Mesendoderm (in vitro differentiated cells): ENCODE data around the gene LSM4.

Experiments
- DNase-seq: peaks from one replicate; pipeline ENCODE4 v3.0.0; 2013
- H2AK5ac ChIP-seq: 2 replicates; pipeline ENCODE4 v1.6.1; 2013; ENCODE audit warnings: low read length, inconsistent platforms
- H2BK120ac ChIP-seq: 2 replicates; pipeline ENCODE4 v1.6.1; 2013; ENCODE audit warnings: low read depth, mild to moderate bottlenecking, low read length, moderate library complexity, mixed read lengths
- H2BK15ac ChIP-seq: replicated peaks from 2 replicates; pipeline ENCODE4 v1.6.1; 2013; ENCODE audit warnings: low read depth, mild to moderate bottlenecking, moderate library complexity
- H2BK5ac ChIP-seq: 2 replicates; pipeline ENCODE4 v1.6.1; 2013; ENCODE audit warnings: low read length, inconsistent platforms
- H3K18ac ChIP-seq: 2 replicates; pipeline ENCODE4 v1.6.1; 2013; ENCODE audit warnings: mild to moderate bottlenecking, low read length, mixed read lengths
- H3K23ac ChIP-seq: one replicate; pipeline ENCODE4 v1.6.1; 2013; ENCODE audit warnings: low read length
- H3K27ac ChIP-seq: 2 replicates; pipeline ENCODE4 v1.5.1; 2013; ENCODE audit warnings: low read depth, mild to moderate bottlenecking, inconsistent platforms, low read length, moderate library complexity
- H3K27me3 ChIP-seq: 2 replicates; pipeline ENCODE4 v1.6.1; 2013; ENCODE audit warnings: low read length, control low read depth, mild to moderate bottlenecking, inconsistent platforms; ENCODE audit not compliant: insufficient read depth, poor library complexity
- H3K36me3 ChIP-seq: 2 replicates; pipeline ENCODE4 v1.6.1; 2013; ENCODE audit warnings: low read length, inconsistent platforms; ENCODE audit not compliant: control insufficient read depth, insufficient read depth
- H3K4ac ChIP-seq: one replicate; pipeline ENCODE4 v1.6.1; 2013; ENCODE audit warnings: low read depth, mild to moderate bottlenecking, low read length, moderate library complexity
- H3K4me1 ChIP-seq: 2 replicates; pipeline ENCODE4 v1.6.1; 2013; ENCODE audit warnings: low read depth, low read length, inconsistent platforms; ENCODE audit not compliant: control insufficient read depth
- H3K4me2 ChIP-seq: 2 replicates; pipeline ENCODE4 v1.6.1; 2013; ENCODE audit warnings: low read length
- H3K4me3 ChIP-seq: 2 replicates; pipeline ENCODE4 v1.5.1; 2013; ENCODE audit warnings: mild to moderate bottlenecking, low read length
- H3K56ac ChIP-seq: one replicate; pipeline ENCODE4 v1.6.1; 2013; ENCODE audit warnings: low read length
- H3K79me1 ChIP-seq: 2 replicates; pipeline ENCODE4 v1.6.1; 2013; ENCODE audit warnings: low read length, inconsistent platforms
- H3K79me2 ChIP-seq: 2 replicates; pipeline ENCODE4 v1.6.1; 2013; ENCODE audit warnings: mild to moderate bottlenecking, low read length; ENCODE audit not compliant: control insufficient read depth, insufficient read depth
- H3K9ac ChIP-seq: 2 replicates; pipeline ENCODE4 v1.6.1; 2013; ENCODE audit warnings: low read length, inconsistent platforms
- H4K5ac ChIP-seq: one replicate; pipeline ENCODE4 v1.6.1; 2013; ENCODE audit warnings: low read length
- H4K8ac ChIP-seq: one replicate; pipeline ENCODE4 v1.6.1; 2013; ENCODE audit warnings: low read depth, mild to moderate bottlenecking, control low read depth, low read length, moderate library complexity
- WGBS: extraction: QIAGEN DNeasy Blood & Tissue Kit; methylation state at CpG from one replicate; pipeline ENCODE4 v1.1.7; 2013; ENCODE audit warnings: low lambda C conversion rate, missing lambda C conversion rate; ENCODE audit not compliant: insufficient coverage; ENCODE audit errors: extremely low coverage; 5-methylcytosine and 5-hydroxymethylcytosine counted together

LSM4 gene

GRCh38 chr19:18270326-18270725, 52.5 kb downstream of the LSM4 start:
- Histone ChIP-seq H3K9ac (no peak overlapping the region), H3K23ac (no peak overlapping the region), H3K27ac (no peak overlapping the region), H2AK5ac (no peak overlapping the region), H3K4me1 (no peaks in the 10 kb centered on the region), H3K27me3 (no peaks in the 10 kb centered on the region), H4K8ac (no peak overlapping the region), H3K36me3 (no peaks in the 10 kb centered on the region), H3K18ac (no peak overlapping the region), H3K4ac (no peak overlapping the region), H3K4me2 (no peak overlapping the region), H3K79me1 (no peaks in the 10 kb centered on the region), H3K56ac (no peak overlapping the region), H3K79me2 (no peaks in the 10 kb centered on the region), H2BK15ac (no peak overlapping the region), H2BK120ac (no peak overlapping the region), H2BK5ac (no peak overlapping the region), H3K4me3 (no peak overlapping the region), H4K5ac (no peak overlapping the region)
- no CpG with 5 or more reads among the region's 9 CpGs for WGBS
- no peak for DNase-seq

DNA sequence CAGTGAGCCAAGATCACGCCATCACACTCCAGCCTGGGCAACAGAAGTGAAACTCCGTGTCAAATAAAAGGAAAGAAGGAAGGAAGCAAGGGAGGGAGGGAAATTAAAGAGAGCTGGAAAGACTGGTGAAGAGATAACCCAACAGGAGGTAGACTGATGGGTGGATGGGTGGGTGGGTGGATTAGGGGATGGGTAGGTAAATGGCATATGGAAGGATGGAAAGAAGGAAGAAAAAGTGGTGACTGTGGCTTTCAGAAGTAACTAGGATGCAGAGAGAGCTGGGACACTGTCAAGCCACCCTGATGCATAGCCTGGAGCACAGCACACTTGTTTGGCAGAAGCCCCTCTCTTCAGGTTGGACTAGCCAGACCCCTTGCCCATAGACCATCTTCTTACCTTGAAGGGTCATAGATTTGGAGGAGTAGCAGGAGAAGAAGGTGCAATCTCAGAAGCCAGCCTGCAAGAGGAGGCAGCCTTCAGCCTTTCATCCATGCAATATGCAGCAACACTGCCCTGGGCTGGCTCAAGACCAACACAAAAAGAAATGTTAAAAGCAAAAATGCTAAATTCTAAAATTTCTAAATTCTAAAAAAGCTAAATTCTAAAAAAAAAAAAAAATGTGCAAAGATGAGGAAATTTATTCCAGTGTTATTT, 53.7 kb downstream of the LSM4 start:
- no CpG with 5 or more reads among the region's 2 CpGs for WGBS
- DNase-seq, result no peak

DNA sequence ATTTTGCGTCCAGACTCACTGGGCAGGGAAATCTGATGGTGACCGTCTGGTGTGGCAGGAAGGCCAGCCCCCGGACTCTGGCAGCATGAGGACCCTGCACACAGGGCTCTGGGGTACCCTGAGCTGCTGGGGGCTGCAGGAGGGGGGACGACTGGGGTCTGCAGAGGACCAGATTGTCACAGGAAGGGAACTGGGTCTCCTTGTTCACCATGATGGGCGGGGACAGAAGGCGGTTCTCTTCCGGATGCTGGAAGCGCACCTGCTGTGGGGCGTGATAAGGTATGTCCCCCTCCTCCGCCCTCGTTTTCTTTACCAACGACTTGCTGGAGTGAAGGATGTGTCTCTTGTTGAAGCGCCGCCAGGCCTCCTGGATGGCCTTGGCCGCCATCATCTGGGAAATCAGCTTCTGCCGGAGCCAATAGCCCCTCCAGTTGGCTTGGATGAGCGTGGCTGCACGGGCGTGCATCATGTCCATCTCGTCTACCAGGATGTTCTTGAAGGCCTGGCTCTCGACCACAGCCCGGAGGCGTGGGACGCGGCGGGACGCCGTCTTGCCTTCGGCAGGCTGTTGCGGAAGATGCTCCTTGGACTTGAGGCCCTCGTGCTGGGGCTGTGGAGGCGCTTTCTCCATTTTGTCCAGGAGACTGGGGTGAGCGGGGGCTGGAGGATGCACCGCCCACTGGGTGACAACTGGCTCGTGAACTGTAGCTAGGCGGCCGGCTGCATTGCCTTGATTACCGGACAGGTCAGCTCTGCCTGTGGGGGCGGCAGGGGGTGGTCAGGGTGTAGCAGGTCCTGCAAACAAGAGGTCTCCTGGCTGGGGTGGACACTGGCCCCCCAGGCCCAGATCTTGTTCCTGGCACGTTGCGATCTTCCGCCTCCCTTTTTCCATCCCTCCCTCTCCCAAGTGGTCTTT, 55.8 kb downstream of the LSM4 start:
- no peak overlapping the region for H3K4ac ChIP-seq
- no peak overlapping the region for H2AK5ac ChIP-seq
- H3K9ac ChIP-seq, result no peak overlapping the region
- no peak overlapping the region for H4K8ac ChIP-seq
- no peak overlapping the region for H3K56ac ChIP-seq
- H3K27me3 ChIP-seq, result no peaks in the 10 kb centered on the region
- no peak overlapping the region for H3K4me2 ChIP-seq
- DNase-seq, result no peak
- H2BK15ac ChIP-seq, result no peak overlapping the region
- no CpG with 5 or more reads among the region's 42 CpGs for WGBS
- H3K18ac ChIP-seq, result no peak overlapping the region
- H3K23ac ChIP-seq, result no peak overlapping the region
- H3K27ac ChIP-seq, result no peak overlapping the region
- H3K4me3 ChIP-seq, result no peak overlapping the region
- no peaks in the 10 kb centered on the region for H3K79me1 ChIP-seq
- no peak overlapping the region for H2BK120ac ChIP-seq
- no peaks in the 10 kb centered on the region for H3K36me3 ChIP-seq
- H4K5ac ChIP-seq, result no peak overlapping the region
- H2BK5ac ChIP-seq, result no peak overlapping the region
- H3K79me2 ChIP-seq, result no peaks in the 10 kb centered on the region
- no peaks in the 10 kb centered on the region for H3K4me1 ChIP-seq

More for the DNA sequence above, 53.7 kb downstream of the LSM4 start:
- H3K4me3 ChIP-seq, result no peak overlapping the region
- H3K79me1 ChIP-seq, result no peaks in the 10 kb centered on the region
- H3K27ac ChIP-seq, result no peak overlapping the region
- no peak overlapping the region for H3K4ac ChIP-seq
- no peak overlapping the region for H2BK120ac ChIP-seq
- H4K8ac ChIP-seq, result no peak overlapping the region
- H2BK5ac ChIP-seq, result no peak overlapping the region
- no peak overlapping the region for H3K56ac ChIP-seq
- H2AK5ac ChIP-seq, result no peak overlapping the region
- no peak overlapping the region for H3K9ac ChIP-seq
- H4K5ac ChIP-seq, result no peak overlapping the region
- no peak overlapping the region for H3K23ac ChIP-seq
- no peaks in the 10 kb centered on the region for H3K36me3 ChIP-seq
- no peak overlapping the region for H2BK15ac ChIP-seq
- H3K18ac ChIP-seq, result no peak overlapping the region
- no peaks in the 10 kb centered on the region for H3K4me1 ChIP-seq
- H3K4me2 ChIP-seq, result no peak overlapping the region
- no peaks in the 10 kb centered on the region for H3K79me2 ChIP-seq
- H3K27me3 ChIP-seq, result no peaks in the 10 kb centered on the region

- Histone ChIP-seq H3K23ac (no peak overlapping the region), H3K4ac (no peak overlapping the region), H3K9ac (no peak overlapping the region), H3K79me2 (no peaks in the 10 kb centered on the region), H3K18ac (no peak overlapping the region), H3K4me2 (no peak overlapping the region), H3K79me1 (no peaks in the 10 kb centered on the region), H3K56ac (no peak overlapping the region), H2BK5ac (no peak overlapping the region), H2BK15ac (no peak overlapping the region), H2AK5ac (no peak overlapping the region), H4K8ac (no peak overlapping the region), H2BK120ac (no peak overlapping the region), H3K4me3 (no peak overlapping the region), H3K27ac (no peak overlapping the region), H3K27me3 (no peaks in the 10 kb centered on the region), H4K5ac (no peak overlapping the region), H3K4me1 (no peaks in the 10 kb centered on the region), H3K36me3 (no peaks in the 10 kb centered on the region)
- DNase-seq, result no peak
- no CpG with 5 or more reads among the region's 7 CpGs for WGBS
Observed at GRCh38 chr19:18265582-18265981, 57.3 kb downstream of the LSM4 start.

- Histone ChIP-seq H3K4me2 (no peak overlapping the region), H3K56ac (no peak overlapping the region), H3K4me1 (no peaks in the 10 kb centered on the region), H2AK5ac (no peak overlapping the region), H3K4me3 (no peak overlapping the region), H3K36me3 (no peaks in the 10 kb centered on the region), H3K79me2 (no peaks in the 10 kb centered on the region), H3K23ac (no peak overlapping the region), H2BK15ac (no peak overlapping the region), H2BK5ac (no peak overlapping the region), H3K18ac (no peak overlapping the region), H3K27me3 (no peaks in the 10 kb centered on the region), H4K8ac (no peak overlapping the region), H3K27ac (no peak overlapping the region), H3K9ac (no peak overlapping the region), H2BK120ac (no peak overlapping the region), H4K5ac (no peak overlapping the region), H3K79me1 (no peaks in the 10 kb centered on the region), H3K4ac (no peak overlapping the region)
- no peak for DNase-seq
- WGBS, result no CpG with 5 or more reads among the region's 23 CpGs
Observed at GRCh38 chr19:18264971-18265540, 57.8 kb downstream of the LSM4 start.
